Right cardiac atrium (tissue), 5 donors: ENCODE measurements around the gene ZFP90. TPM values are rescaled to one million over a fixed set of nuclear protein-coding genes. Genes with fewer than 3 reads are reported as not detected.
A peak's percentile ranks its signal among the peaks of the same experiment; 100 is the strongest.

Source experiments
- ATAC-seq, 2 donors: fragments of 200-7000 bp; cut with Tn5 transposase; one replicate each; pipeline versions ENCODE4 v1.8.0 to v1.9.1; 2020; ENCODE audit warnings: moderate library complexity in 2 of 2, mild to moderate bottlenecking in 1 of 2
- DNase-seq, 3 donors: peaks; one replicate each; pipeline ENCODE4 v3.0.0-alpha.2; 2020
- H3K27ac ChIP-seq: one replicate; pipeline ENCODE4 v1.5.1; 2013; ENCODE audit warnings: mild to moderate bottlenecking, low read length, control low read depth, moderate library complexity
- H3K27me3 ChIP-seq: one replicate; pipeline ENCODE4 v1.6.1; 2013; ENCODE audit not compliant: control insufficient read depth, insufficient read depth
- H3K4me1 ChIP-seq: one replicate; pipeline ENCODE4 v1.6.1; 2013; ENCODE audit warnings: low read length; ENCODE audit not compliant: control insufficient read depth, insufficient read depth
- H3K4me3 ChIP-seq: one replicate; pipeline ENCODE4 v1.5.1; 2013; ENCODE audit warnings: low read length, control low read depth
- H3K9me3 ChIP-seq: one replicate; pipeline ENCODE4 v1.6.1; 2013; ENCODE audit warnings: low read length; ENCODE audit not compliant: control insufficient read depth
- WGBS: extraction: QIAGEN DNeasy Blood & Tissue Kit; methylation state at CpG from one replicate; pipeline ENCODE4 v1.1.7; 2013; 5-methylcytosine and 5-hydroxymethylcytosine counted together
- intact Hi-C, 4 donors: fragments of 100-400 bp; cut with DNase I; formaldehyde crosslinking; loops; one replicate each; pipeline versions ENCODE4 v1.11.0 to v1.14.0; 2022 to 2023
- polyA plus RNA-seq: library from polyadenylated mRNA; stranded (reverse); fragments of 200-250 nt; gene quantifications from one replicate; pipeline ENCODE4 v1.2.3, GENCODE V29; 2013
- total RNA-seq, 4 donors: library from RNA; stranded (reverse); fragmentation: NEBNext Ultra II Directional; extraction: Animal tissue kit (Norgen Biotek cat#: 25700); gene quantifications; one replicate each; pipeline ENCODE4 v1.2.1, GENCODE V29; 2021
- donor health status: healthy with polysubstance abuse.
- donor health status: DM: no; HTN: yes; CAD: no.
- donor health status: DM: no; HTN: no; CAD: no.
- donor health status: DM: no; HTN: yes; CAD: no; lungs with severe emphysema.
- donor health status: DM: yes; HTN: yes; CAD: no.

Gene ZFP90
- total and polyA plus RNA-seq, 5 donors: 8.4 to 14.3 (median 12.4) TPM

DNA sequence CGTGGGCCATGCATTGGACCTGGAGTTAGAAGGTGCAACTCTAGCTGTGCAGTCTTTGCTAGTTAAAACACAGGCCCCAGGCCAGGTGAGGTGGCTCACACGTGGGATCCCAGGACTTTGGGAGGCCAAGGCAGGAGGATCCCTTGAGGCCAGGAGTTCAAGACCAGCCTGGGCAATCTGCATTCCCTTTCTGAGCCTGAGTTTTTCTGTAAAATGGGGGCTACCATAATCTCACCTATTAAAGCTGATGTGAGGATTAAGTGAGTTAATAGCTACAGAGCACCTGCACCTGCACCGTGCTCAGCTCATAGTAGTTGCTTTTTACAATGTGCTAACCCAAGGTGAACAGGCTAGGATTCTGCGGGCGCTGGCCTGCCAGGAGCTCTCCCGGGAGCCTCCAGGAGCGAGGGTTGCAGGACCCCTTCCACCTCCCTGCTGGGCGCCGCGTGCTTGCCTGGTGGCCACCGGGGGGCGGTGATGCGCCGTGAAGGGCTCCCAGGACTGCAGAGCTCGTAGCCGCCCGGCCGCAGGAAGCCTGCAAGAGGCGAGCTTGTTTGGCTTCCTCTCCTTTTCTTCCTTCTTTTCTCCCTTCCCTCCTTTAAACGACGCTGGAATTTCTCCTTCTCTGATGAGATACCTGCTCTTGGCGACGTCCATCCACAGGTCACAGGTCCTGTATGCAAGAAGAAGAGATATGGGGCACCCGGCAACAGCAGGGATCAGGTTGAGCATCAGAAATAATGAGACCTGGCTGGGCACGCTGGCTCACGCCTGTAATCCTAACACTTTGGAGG, 51.3 kb downstream of the ZFP90 start:
- H3K4me3 ChIP-seq: no peak overlapping the region
- ATAC-seq (peak; percentile 61 to 74), DNase-seq (peak; percentile 23 to 74 (median 71))
- no peaks in the 10 kb centered on the region for H3K27me3 ChIP-seq
- H3K27ac ChIP-seq: no peak overlapping the region
- intact Hi-C loops: no loop called here
- H3K4me1 ChIP-seq: no peaks in the 10 kb centered on the region
- no peaks in the 10 kb centered on the region for H3K9me3 ChIP-seq
- 15% methylated on average over 26 of the region's 26 CpGs for WGBS

DNA sequence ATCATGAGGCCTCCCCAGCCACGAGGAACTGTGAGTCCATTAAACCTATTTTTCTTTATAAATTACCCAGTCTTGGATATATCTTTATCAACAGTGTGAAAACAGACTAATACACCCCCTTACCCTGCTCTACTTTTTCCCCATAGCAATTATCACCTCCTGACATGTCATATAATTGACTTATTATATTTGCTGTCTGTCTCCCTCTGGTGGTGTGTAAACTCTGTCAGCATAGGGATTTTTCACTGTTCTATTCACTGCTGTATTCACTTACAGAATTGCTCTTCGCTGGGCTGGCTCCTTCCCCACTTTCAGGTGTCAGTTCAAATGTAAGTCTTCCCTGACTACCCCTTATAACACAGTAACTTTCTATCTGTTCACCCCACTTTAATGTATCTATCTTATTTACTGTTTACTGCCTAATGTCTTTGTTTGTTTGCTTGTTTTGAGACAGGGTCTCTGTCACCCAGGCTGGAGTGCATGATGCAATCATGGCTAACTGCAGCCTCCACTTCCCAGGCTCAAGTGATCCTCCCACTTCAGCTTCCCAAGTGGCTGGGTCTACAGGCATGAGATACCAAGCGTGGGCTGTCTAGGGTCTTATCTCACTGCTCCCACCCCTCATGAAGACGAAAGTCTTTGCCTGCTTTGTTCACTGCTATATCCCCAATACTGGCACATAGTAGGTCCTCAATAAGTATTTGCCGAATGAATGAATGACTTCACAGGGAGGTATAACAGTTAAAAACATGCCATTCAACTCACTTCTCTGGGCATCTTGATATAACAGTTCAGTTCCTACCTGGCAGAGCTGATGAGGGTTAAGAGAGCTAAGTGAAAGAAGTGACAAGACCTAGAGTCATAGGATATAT, 53.6 kb downstream of the ZFP90 start:
- DNase-seq: no peak
- 92% methylated on average over 5 of the region's 5 CpGs for WGBS
- Histone ChIP-seq H3K9me3 (no peaks in the 10 kb centered on the region), H3K27me3 (no peaks in the 10 kb centered on the region), H3K4me1 (no peaks in the 10 kb centered on the region), H3K4me3 (no peak overlapping the region), H3K27ac (no peak overlapping the region)
- intact Hi-C loops: no loop called here
- ATAC-seq: no peak

DNA sequence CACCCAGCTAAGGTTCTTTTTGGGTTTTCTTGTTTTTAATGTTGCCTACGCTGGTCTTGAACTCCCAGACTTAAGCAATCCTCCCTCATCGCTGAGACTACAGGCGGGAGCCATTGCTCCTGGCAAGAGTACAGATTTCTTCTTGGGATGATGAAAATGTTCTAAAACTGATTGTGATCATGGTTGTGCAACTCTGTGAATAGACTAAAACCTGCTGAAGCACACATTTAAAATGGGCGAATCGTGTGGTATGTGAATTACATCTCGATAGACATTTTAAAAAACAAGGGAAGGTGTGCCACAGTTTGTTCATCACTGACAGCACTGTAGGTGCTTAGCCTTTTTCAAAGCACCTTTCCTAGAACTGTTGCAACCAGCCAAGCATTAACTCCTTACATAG, 57.2 kb downstream of the ZFP90 start:
- Histone ChIP-seq H3K27ac (no peak overlapping the region), H3K9me3 (no peaks in the 10 kb centered on the region), H3K4me3 (no peak overlapping the region), H3K4me1 (no peaks in the 10 kb centered on the region), H3K27me3 (no peaks in the 10 kb centered on the region)
- DNase-seq (no peak), ATAC-seq (no peak)
- WGBS: 90% methylated on average over 6 of the region's 6 CpGs
- intact Hi-C loops: no loop called here

DNA sequence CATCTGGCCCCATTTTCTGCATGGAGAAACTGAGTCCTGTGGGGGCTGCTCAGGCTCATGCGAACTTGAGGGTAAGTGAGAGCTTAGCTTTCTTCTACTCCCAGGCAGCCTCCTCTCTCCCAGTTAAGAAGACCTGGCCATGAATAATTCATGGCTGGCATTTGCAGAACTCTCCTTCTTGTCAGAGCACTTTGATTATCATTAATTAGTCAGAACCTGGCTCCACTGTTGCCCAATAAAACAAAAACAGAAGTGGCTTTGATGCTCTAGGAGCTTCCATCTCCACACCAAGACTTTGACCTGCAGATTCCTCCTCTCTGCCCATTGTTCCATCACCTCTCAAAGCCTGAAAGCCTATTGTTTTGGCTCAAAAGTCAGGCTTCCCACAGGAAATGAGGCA, 60.5 kb downstream of the ZFP90 start:
- ATAC-seq: no peak
- Histone ChIP-seq H3K27me3 (no peaks in the 10 kb centered on the region), H3K4me3 (no peak overlapping the region), H3K9me3 (no peaks in the 10 kb centered on the region), H3K27ac (no peak overlapping the region), H3K4me1 (no peaks in the 10 kb centered on the region)
- intact Hi-C loops: no loop called here
- 94% methylated on average over 1 of the region's 1 CpG for WGBS
- DNase-seq: no peak

DNA sequence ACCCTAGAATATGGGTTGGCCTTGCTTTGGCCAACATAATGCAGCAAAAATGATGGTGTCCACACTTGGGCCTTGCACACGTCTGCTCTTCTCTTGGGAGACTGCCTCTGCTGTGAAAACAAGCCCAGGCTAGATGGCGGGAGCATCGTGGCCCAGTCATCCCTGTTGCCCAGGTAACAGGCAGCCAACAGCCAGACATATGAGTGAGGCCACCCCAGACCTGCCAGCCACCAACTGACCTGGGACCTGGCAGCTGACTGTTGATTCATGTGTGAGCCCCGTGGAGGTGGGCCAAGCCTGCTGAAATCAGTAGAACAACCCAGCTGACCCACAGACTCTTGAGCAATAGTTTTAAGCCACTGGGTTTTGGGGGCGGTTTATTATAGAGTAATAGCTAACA, 66.7 kb downstream of the ZFP90 start:
- no peaks in the 10 kb centered on the region for H3K4me1 ChIP-seq
- DNase-seq (no peak), ATAC-seq (no peak)
- H3K4me3 ChIP-seq: no peak overlapping the region
- H3K27ac ChIP-seq: no peak overlapping the region
- no peaks in the 10 kb centered on the region for H3K27me3 ChIP-seq
- WGBS: 73% methylated on average over 5 of the region's 5 CpGs
- H3K9me3 ChIP-seq: no peaks in the 10 kb centered on the region
- intact Hi-C loops: no loop called here

DNA sequence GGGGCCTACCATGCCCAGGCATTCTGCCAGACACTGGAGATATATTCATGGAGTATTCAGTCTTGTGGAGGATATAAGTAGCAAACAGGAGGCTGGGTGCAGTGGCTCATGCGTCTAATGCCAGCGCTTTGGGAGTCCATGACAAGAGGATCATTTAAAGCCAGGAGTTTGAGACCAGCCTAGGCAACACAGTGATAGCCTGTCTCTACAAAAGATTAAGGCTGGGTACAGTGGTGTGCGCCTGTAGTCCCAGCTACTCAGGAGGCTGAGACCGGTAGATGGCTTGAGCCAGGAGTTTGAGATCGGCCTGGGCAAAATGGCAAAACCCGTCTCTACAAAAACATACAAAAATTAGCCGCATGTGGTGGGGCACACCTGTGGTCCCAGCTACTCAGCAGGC, 68.4 kb downstream of the ZFP90 start:
- intact Hi-C loops: no loop called here
- no peak for ATAC-seq
- no peaks in the 10 kb centered on the region for H3K9me3 ChIP-seq
- no peaks in the 10 kb centered on the region for H3K27me3 ChIP-seq
- DNase-seq: no peak
- H3K4me3 ChIP-seq: no peak overlapping the region
- H3K27ac ChIP-seq: no peak overlapping the region
- no peaks in the 10 kb centered on the region for H3K4me1 ChIP-seq
- WGBS: 95% methylated on average over 7 of the region's 7 CpGs

DNA sequence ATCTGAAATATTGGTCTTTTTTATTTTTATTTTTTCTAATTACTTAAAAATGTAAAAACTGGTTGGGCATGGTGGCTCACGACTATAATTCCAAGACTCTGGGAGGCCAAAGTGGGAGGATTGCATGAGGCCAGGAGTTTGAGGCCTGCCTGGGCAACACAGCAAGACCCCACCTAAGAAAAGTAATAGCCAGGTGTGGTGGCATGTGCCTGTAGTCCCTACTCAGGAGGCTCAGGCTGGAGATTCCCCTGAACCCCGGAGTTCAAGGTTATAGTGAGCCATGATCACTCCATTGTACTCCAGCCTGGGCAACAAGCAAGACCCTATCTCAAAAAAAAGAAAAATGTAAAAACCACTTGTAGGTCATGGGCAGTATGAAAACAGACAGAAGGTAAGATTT, 69.2 kb downstream of the ZFP90 start:
- no peak overlapping the region for H3K4me3 ChIP-seq
- DNase-seq: no peak
- H3K27me3 ChIP-seq: no peaks in the 10 kb centered on the region
- ATAC-seq: no peak
- no peak overlapping the region for H3K27ac ChIP-seq
- H3K9me3 ChIP-seq: no peaks in the 10 kb centered on the region
- intact Hi-C loops: no loop called here
- 91% methylated on average over 2 of the region's 2 CpGs for WGBS
- no peaks in the 10 kb centered on the region for H3K4me1 ChIP-seq

DNA sequence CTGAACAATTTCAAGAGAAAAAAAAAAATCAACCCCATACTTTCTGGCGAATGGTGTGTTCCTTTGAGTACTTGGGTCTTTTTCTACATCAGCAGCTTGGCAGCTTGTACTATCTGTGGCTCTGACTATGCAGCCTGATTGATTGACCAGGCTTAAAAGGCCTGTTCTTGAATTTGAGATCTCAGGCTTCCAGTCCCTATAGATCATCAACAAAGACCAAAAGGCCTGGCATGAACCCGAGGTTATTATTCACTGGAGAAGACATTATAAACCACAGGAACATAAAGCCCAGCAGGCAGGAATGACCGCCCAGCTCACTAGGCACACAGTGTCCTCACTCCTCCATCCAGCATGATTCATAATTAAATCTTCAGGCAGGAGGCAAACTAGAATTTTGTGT, 73.9 kb downstream of the ZFP90 start:
- intact Hi-C loops: no loop called here
- Histone ChIP-seq H3K9me3 (no peaks in the 10 kb centered on the region), H3K4me3 (no peak overlapping the region), H3K4me1 (no peaks in the 10 kb centered on the region), H3K27me3 (no peaks in the 10 kb centered on the region), H3K27ac (no peak overlapping the region)
- WGBS: 91% methylated on average over 3 of the region's 3 CpGs
- no peak for ATAC-seq
- no peak for DNase-seq

DNA sequence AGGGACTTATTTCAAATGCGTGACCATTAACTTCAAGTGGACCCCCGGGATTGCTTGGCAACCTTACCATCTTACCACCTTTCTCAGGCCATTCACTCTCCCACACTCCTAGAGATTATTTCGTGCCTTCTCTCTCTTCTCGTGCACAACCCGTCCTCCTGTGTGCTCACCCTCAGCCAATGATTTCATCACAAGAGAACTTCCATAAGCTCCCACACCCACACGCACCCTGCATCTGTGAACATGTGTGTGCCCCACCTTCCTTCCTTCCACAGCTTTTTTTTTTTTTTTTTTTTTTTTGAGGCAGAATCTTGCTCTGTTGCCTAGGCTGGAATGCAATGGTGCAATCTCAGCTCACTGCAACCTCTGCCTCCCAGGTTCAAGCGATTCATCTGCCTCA, 78.6 kb downstream of the ZFP90 start:
- no peaks in the 10 kb centered on the region for H3K9me3 ChIP-seq
- intact Hi-C loops: no loop called here
- H3K27ac ChIP-seq: no peak overlapping the region
- no peak for DNase-seq
- no peaks in the 10 kb centered on the region for H3K4me1 ChIP-seq
- H3K27me3 ChIP-seq: no peaks in the 10 kb centered on the region
- ATAC-seq: no peak
- H3K4me3 ChIP-seq: no peak overlapping the region
- 84% methylated on average over 7 of the region's 7 CpGs for WGBS
